ENCODE results near the gene LSMEM2.
"Not testable (repeated sequence)": the region's sequence is repeated elsewhere in the genome, so short reads cannot be mapped to it uniquely, and the experiment has no call there.

LSMEM2 gene

DNA sequence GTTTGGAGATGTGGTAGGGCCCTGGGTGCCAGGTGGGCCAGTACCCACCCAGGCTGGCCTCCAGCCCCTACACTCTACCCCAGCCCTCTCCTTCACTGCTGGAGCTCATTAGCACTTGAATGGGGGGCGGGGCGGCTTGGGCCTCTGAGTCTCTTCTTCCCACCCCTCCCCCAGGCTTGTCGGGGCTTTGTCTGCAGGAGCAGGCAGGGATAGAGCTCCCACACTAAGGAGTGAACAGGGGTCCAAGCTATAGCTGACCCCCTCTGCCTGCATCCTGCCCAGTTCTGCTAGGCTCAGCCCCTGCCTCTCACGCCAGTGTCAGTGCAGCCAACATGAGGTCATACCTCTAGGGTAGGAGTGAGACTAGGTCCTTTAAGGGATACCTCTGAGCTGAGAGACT, 37.7 kb upstream of the LSMEM2 start:
- peaks cover 45% of the 10 kb centered on the region for H3K36me3 Mint-ChIP-seq (ENCODE audit: low read depth)
- H3K4me1 Mint-ChIP-seq (ENCODE audit: low read depth): peaks cover 58% of the 10 kb centered on the region
- H3K27ac Mint-ChIP-seq: peak overlapping the region; percentile 88
- H3K27me3 Mint-ChIP-seq (ENCODE audit: low read depth): no peaks in the 10 kb centered on the region
- H3K4me3 Mint-ChIP-seq: peak overlapping the region; percentile 82
- H3K9me3 Mint-ChIP-seq: no peaks in the 10 kb centered on the region
- DNase-seq (ENCODE audit: low spot score): no peak

DNA sequence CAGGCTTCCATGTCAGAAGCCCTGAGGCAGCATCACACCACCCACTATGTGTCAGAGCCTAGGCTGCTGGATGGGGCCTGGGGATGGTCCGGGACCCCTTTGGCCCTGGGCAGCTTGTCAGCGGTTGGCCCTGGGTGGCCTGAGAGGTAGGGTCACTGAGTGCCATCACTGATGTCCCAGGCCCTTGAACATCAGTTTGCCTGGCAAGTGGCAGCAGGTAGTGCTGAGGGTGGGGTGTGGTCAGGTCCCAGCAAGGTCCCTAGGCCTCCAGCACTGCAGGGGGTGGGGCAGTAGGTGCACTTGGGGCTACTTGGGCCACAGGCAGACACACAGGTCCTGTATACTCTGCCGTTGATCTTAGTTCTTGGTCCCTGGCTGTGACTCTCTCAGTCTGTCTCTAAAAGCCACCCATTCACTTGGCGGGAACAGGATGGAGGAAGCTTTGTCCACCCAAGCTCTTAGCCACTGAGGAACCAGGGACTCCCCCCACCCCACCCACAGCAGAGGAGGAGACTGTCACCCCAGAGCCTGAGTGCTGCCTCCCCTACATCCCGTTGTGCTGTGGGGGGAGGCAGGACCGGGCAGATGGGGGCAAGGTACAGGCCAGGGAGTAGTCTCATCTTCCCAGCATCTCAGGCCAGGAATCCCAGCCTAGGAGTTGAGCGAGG, 37.0 kb upstream of the LSMEM2 start:
- Mint-ChIP-seq H3K27me3 (ENCODE audit: low read depth) (no peaks in the 10 kb centered on the region), H3K4me1 (ENCODE audit: low read depth) (peaks cover 65% of the 10 kb centered on the region), H3K36me3 (ENCODE audit: low read depth) (peaks cover 45% of the 10 kb centered on the region), H3K27ac (peak overlapping the region; percentile 88), H3K4me3 (peak overlapping the region; percentile 82), H3K9me3 (no peaks in the 10 kb centered on the region)
- no peak for DNase-seq (ENCODE audit: low spot score)

DNA sequence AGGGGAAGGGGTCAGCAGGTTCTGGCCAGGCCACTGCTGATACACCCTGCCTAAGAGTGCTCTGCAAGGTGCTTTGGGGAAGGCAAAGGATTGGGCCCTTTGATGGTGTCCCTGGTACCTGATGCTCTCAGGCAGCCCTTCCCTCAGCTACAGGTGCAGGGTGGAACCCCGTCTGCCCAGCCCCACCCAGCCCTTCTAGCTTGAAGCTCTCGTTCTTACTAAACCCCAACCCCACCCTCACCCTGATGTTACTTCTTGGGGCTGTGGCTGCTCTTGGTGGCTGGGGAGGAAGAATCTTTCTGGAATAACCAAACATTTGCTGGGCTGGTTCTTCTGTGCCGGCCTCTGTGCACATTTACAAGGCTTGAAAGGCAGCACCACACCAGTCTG, 36.5 kb upstream of the LSMEM2 start:
- Mint-ChIP-seq H3K27ac (peak overlapping the region; percentile 88), H3K9me3 (no peaks in the 10 kb centered on the region), H3K27me3 (ENCODE audit: low read depth) (no peaks in the 10 kb centered on the region), H3K4me1 (ENCODE audit: low read depth) (peaks cover 70% of the 10 kb centered on the region), H3K36me3 (ENCODE audit: low read depth) (peaks cover 43% of the 10 kb centered on the region), H3K4me3 (peak overlapping the region; percentile 82)
- no peak for DNase-seq (ENCODE audit: low spot score)

DNA sequence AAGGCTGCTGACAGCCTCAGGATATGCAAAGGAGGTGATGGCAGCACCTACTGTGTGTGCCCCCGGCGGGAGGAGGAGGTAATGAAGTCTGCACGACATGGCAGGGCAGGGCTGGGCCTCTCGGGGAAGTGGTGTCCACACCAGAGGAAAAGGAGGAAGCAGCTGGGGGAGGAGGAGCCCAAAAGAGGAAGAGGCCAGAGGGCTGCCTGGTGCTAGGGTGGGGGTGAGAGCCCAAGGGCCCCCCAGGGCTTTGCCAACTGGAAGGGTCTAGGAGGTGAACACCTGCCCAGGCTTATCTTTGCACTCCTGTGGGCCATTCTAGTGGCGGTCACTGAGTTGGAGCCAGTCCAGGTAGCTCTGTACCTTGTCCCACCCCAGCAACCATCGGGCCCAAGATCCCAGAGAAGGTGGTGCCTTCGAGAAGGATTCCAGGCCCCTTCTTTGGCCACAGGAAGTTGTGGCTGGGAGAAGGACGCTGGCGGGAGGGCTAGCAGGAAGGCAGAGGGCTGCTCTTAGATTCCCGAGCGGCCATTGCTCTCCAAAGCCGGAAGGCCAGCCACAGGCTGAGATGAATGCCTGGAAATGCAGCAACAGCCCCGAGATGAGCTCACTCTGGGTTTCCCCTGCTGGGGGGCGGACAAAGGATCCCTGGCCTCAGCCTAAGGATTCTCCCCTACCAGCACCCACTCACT, 35.9 kb upstream of the LSMEM2 start:
- Mint-ChIP-seq H3K27me3 (ENCODE audit: low read depth) (no peaks in the 10 kb centered on the region), H3K36me3 (ENCODE audit: low read depth) (peaks cover 39% of the 10 kb centered on the region), H3K27ac (peak overlapping the region; percentile 88), H3K9me3 (no peaks in the 10 kb centered on the region), H3K4me3 (peak overlapping the region; percentile 82), H3K4me1 (ENCODE audit: low read depth) (peaks cover 70% of the 10 kb centered on the region)
- DNase-seq (ENCODE audit: low spot score): peak; percentile 40

DNA sequence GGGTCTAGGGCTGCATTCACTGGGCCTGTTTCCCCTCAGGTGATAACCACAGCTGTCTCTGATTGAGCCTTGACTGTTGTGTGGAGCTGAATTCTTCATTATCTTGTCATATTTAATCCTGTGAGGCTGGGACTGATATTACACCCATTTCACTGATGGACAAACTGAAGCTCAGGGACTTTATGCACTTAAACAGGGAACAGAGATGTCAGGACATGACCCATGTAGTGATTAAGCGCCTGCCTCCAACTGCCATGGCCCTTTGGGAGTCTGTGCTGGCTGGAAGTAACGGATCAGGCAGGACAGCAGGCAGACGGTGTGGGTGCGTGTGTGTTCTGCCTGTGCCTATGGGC, 35.4 kb upstream of the LSMEM2 start:
- DNase-seq (ENCODE audit: low spot score): no peak
- no peaks in the 10 kb centered on the region for H3K27me3 Mint-ChIP-seq (ENCODE audit: low read depth)
- H3K4me3 Mint-ChIP-seq: no peak overlapping the region
- peaks cover 37% of the 10 kb centered on the region for H3K36me3 Mint-ChIP-seq (ENCODE audit: low read depth)
- peak overlapping the region; percentile 80 for H3K27ac Mint-ChIP-seq
- H3K4me1 Mint-ChIP-seq (ENCODE audit: low read depth): peaks cover 69% of the 10 kb centered on the region
- no peaks in the 10 kb centered on the region for H3K9me3 Mint-ChIP-seq

DNA sequence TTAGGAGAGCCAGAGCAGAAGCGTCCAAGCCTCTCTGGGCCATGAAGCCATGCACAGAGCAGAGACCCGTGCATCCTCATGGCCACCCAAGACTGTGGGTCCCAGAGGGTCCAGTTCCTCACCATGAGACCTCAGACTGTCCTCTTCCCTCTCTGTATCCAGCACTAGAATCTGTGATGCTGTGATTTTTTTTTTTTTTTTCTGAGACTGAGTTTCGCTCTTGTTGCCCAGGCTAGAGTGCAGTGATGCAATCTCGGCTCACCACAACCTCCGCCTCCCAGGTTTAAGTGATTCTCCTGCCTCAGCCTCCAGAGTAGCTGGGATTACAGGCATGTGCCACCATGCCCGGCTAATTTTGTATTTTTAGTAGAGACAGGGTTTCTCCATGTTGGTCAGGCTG, 34.1 kb upstream of the LSMEM2 start:
- H3K27me3 Mint-ChIP-seq (ENCODE audit: low read depth): not testable (repeated sequence)
- Mint-ChIP-seq H3K4me3 (peak overlapping the region; percentile 82), H3K27ac (peak overlapping the region; percentile 75)

DNA sequence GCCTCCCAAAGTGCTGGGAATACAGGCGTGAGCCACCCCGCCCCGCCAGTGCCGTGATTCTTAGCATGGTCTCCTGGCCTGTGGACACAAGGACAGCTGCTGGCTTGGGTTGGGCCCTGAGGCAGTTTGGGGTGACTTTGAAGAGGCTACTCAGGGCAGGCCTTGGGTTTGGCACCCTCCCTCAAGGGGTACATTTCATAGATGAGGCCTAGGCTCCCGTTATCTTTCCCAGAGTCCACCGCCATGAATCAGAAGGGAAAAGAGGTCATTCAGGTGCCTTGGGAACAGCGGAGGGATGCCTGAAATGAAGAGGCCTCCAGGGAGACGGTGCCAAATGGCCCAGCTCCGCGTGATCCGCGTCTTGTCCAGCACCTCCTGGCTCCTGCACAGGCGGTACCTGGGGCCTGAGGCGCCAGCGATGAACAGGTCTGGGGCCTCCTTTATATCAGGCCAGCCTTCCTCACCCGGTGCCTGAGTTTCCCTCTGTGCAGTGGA, 33.6 kb upstream of the LSMEM2 start:
- no peak for DNase-seq (ENCODE audit: low spot score)
- H3K27ac Mint-ChIP-seq: peak overlapping the region; percentile 75
- no peaks in the 10 kb centered on the region for H3K27me3 Mint-ChIP-seq (ENCODE audit: low read depth)
- H3K9me3 Mint-ChIP-seq: no peaks in the 10 kb centered on the region
- H3K4me3 Mint-ChIP-seq: peak overlapping the region; percentile 82
- H3K4me1 Mint-ChIP-seq (ENCODE audit: low read depth): peaks cover 59% of the 10 kb centered on the region
- H3K36me3 Mint-ChIP-seq (ENCODE audit: low read depth): peaks cover 25% of the 10 kb centered on the region

More for the DNA sequence above, 34.1 kb upstream of the LSMEM2 start:
- not testable (repeated sequence) for H3K9me3 Mint-ChIP-seq; DNase-seq (ENCODE audit: low spot score)
- peaks cover 60% of the 10 kb centered on the region for H3K4me1 Mint-ChIP-seq (ENCODE audit: low read depth)
- peaks cover 25% of the 10 kb centered on the region for H3K36me3 Mint-ChIP-seq (ENCODE audit: low read depth)

DNA sequence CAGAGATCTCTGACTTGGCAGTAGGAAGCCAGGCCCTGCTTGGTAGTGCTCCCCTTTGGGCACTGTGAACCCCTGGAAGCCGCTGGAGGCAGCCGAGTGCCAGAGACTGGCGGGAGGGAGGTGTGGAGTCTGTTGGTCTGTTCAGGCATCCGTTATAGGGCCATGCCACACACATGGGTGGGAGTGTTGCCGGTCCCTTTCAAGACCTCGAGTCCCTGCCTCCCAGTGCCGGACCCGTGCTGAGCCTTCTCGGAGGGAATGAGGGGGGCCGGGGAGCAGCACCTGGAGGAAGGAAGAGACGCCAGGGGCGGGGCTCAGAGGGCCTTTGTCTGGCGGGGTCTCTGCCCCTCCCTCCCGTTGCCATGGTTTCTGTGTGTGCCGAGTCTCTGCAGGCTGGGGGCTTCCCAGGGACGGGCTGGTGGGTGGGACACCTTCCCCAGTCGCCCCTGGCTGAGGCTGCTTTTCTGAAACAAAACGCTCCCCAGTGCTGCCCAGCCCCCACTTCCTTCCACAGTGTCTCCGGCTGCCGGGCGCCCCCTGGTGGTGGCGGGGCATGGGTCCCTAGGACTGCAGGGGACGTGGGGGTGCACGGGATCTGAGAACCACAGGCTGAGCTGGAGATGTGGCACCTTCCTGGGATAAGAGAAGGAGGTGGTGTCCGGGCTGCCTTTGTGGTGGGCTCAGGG, 32.9 kb upstream of the LSMEM2 start:
- peak; percentile 90 for DNase-seq (ENCODE audit: low spot score)
- Mint-ChIP-seq H3K27ac (peak overlapping the region; percentile 93), H3K4me3 (peak overlapping the region; percentile 82), H3K36me3 (ENCODE audit: low read depth) (peaks cover 26% of the 10 kb centered on the region), H3K27me3 (ENCODE audit: low read depth) (no peaks in the 10 kb centered on the region), H3K9me3 (no peaks in the 10 kb centered on the region), H3K4me1 (ENCODE audit: low read depth) (peaks cover 60% of the 10 kb centered on the region)

DNA sequence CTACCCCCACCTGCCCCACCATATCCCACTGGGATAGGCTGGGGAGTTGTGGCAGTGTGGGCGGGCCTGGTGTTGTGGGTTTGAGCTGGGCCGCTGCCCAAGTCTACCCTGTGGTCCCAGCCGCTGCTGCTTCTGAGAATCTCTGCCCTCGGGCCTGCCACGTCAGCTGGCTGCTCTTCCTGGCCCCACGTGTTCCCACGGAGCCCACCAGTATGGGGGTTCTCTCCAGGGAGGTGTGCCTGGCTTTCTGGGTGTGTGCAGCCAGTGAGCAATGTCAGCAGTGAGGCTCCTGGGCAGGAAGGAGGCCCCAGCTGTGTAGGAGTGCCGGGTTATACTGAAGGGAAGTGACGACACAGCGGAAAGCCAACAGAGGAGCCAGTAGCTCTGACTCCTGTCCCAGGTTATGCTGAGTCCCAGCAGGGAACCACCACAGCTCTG, 32.4 kb upstream of the LSMEM2 start:
- Mint-ChIP-seq H3K36me3 (ENCODE audit: low read depth) (peaks cover 27% of the 10 kb centered on the region), H3K4me1 (ENCODE audit: low read depth) (peaks cover 60% of the 10 kb centered on the region), H3K27me3 (ENCODE audit: low read depth) (no peaks in the 10 kb centered on the region), H3K9me3 (no peaks in the 10 kb centered on the region), H3K27ac (peak overlapping the region; percentile 93), H3K4me3 (peak overlapping the region; percentile 82)
- peak; percentile 91 for DNase-seq (ENCODE audit: low spot score)

DNA sequence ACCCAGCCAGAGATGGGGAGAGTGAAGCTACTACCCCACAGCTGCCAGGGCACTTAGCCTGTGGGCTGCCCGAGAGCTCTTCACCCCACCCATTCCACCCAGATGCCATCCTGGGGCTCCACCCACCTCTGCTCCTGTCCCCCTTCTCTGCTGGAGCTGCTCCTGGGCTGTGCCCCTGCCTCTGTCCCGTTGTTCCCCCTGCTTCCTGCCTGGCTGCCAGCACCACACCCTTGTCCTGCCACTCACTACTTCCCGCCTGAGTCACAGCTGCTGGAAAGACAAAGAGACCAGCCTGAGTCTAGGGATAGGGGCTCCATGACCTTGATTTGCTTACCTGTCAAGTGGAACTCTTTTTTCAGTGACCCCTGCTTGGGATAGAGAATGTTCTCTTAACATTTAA, 30.5 kb upstream of the LSMEM2 start:
- Mint-ChIP-seq H3K4me3 (peak overlapping the region; percentile 32), H3K27me3 (ENCODE audit: low read depth) (no peaks in the 10 kb centered on the region), H3K36me3 (ENCODE audit: low read depth) (peaks cover 24% of the 10 kb centered on the region), H3K4me1 (ENCODE audit: low read depth) (peaks cover 46% of the 10 kb centered on the region), H3K27ac (peak overlapping the region; percentile 85), H3K9me3 (no peaks in the 10 kb centered on the region)
- DNase-seq (ENCODE audit: low spot score): no peak

DNA sequence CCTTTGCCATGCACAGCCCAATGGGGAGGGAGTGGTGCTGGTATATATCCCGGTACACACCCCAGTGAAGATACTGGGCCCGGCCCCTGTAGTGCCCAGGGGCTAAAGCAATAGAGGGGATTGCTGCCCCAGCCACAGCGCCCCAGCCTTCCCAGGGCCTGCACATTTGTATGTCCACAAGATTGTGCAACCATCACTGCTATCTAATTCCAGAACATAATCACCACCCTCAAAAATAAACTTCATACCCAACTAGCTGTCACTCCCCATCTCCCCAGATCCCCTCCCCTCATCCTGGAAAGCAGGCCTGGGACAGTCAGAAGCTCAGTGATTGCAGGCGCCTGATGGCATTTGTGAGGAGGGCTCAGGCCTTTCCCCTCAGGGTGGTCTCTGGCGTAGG, 29.4 kb upstream of the LSMEM2 start:
- no peaks in the 10 kb centered on the region for H3K27me3 Mint-ChIP-seq (ENCODE audit: low read depth)
- H3K9me3 Mint-ChIP-seq: no peaks in the 10 kb centered on the region
- no peak for DNase-seq (ENCODE audit: low spot score)
- no peak overlapping the region for H3K4me3 Mint-ChIP-seq
- peaks cover 31% of the 10 kb centered on the region for H3K36me3 Mint-ChIP-seq (ENCODE audit: low read depth)
- peaks cover 39% of the 10 kb centered on the region for H3K4me1 Mint-ChIP-seq (ENCODE audit: low read depth)
- no peak overlapping the region for H3K27ac Mint-ChIP-seq

DNA sequence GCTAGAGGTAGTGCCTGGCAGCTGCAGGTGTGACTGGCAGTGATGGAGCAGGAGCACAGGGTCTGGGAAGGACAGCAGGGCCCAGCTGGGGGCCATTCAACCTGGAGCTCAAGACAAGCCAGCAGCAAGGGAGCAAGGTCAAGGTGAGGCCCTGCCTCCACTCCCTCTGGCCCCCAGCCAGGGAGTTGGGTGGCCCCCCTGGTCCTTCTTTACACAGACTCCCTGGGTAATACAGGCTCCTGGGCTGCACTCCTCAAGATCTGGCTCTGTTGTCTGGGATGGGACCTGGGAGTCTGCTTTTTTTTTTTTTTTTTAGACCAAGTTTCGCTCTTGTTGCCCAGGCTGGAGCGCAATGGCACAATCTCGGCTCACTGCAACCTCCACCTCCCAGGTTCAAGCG, 28.4 kb upstream of the LSMEM2 start:
- Mint-ChIP-seq H3K36me3 (ENCODE audit: low read depth) (peaks cover 34% of the 10 kb centered on the region), H3K4me1 (ENCODE audit: low read depth) (peaks cover 31% of the 10 kb centered on the region), H3K27ac (no peak overlapping the region), H3K9me3 (no peaks in the 10 kb centered on the region), H3K27me3 (ENCODE audit: low read depth) (no peaks in the 10 kb centered on the region), H3K4me3 (no peak overlapping the region)
- no peak for DNase-seq (ENCODE audit: low spot score)

DNA sequence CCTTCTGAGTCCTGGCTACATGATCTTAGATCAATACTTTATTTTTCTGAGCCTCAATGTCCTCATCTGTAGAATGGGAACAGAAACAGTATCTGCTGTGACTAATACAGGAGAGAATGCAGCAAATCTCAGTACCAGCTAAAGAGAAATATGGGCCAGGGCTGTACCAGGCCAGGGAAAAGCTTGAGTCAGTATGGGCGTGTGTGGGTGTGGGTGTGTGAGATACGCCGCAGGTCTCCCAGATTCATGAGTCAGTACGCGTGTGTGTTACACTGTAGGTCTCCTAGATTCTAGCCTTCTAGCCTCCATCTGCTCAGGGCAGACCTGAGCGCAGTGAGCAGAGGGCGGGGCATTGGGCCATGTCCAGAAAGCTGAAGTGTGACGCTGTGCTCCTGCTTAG, 27.7 kb upstream of the LSMEM2 start:
- Mint-ChIP-seq H3K4me1 (ENCODE audit: low read depth) (peaks cover 25% of the 10 kb centered on the region), H3K9me3 (no peaks in the 10 kb centered on the region), H3K27ac (peak overlapping the region; percentile 36), H3K36me3 (ENCODE audit: low read depth) (peaks cover 34% of the 10 kb centered on the region), H3K27me3 (ENCODE audit: low read depth) (no peaks in the 10 kb centered on the region), H3K4me3 (no peak overlapping the region)
- peak; percentile 63 for DNase-seq (ENCODE audit: low spot score)

DNA sequence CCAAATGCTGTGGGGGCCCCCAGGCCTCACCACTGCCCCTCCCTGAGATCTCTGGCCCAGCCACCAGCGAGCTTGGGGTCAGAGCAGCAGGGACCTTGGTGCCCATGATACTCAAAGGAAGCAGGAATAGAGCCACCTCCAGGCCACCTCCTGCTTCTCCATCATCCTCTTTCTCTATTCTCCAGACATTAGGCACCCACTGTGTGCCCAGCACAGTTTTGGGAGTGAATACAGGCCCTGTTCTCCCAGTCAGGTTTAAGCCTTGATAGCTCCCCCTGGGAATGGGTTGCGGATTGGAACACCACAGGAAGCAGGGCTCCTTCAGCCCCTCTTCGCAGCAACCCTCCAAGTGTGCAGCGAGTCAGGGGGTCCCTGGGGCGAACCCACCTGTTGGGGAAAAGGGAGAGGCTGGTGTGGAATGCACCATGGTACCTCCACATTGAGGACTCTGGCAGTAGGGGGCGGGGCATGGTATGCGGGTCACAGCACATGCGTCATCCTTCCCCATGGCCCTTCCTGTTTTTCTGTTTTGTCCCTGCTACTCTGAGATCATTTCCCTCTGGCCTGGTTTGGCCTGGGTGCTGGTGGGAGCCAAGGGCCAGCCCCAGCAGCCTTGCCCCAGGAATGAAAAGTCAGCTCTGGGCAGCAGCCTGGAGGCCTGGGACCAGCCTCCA, 24.2 kb upstream of the LSMEM2 start:
- H3K36me3 Mint-ChIP-seq (ENCODE audit: low read depth): peaks cover 51% of the 10 kb centered on the region
- no peaks in the 10 kb centered on the region for H3K27me3 Mint-ChIP-seq (ENCODE audit: low read depth)
- no peak overlapping the region for H3K4me3 Mint-ChIP-seq
- H3K27ac Mint-ChIP-seq: no peak overlapping the region
- DNase-seq (ENCODE audit: low spot score): no peak
- peaks cover 13% of the 10 kb centered on the region for H3K4me1 Mint-ChIP-seq (ENCODE audit: low read depth)
- no peaks in the 10 kb centered on the region for H3K9me3 Mint-ChIP-seq
